GM12878 (cell line): Measurements from ENCODE around the gene KRT71. TPM values are rescaled to one million over a fixed set of nuclear protein-coding genes. Genes with fewer than 3 reads are reported as not detected.

ENCODE experiments used
- ATAC-seq: fragments of 200-7000 bp; cut with Tn5 transposase; 3 replicates; pipeline ENCODE4 v1.9.1; 2020; ENCODE audit warnings: mild to moderate bottlenecking, moderate library complexity
- BruUV-seq: library from RNA; stranded (reverse); fragments of 400-500 nt; replicated peaks from 2 replicates; lab custom pipeline; 2021; lab: Mats Ljungman, UMichigan
- CTCF ChIA-PET: fragments of 300-600 bp; sonication (Branson Sonifier 250); formaldehyde crosslinking; extraction: SDS; loops from one replicate; lab custom pipeline; 2021; ENCODE audit warnings: inconsistent platforms; lab: Yijun Ruan, JAX
- POLR2A ChIA-PET: fragments of 350-600 bp; formaldehyde crosslinking; extraction: SDS; loops from one replicate; lab custom pipeline; 2021; ENCODE audit warnings: inconsistent platforms; lab: Charles Lee
- RAD21 ChIA-PET: fragments of 300-600 bp; sonication (Branson Sonifier 250); formaldehyde crosslinking; loops from one replicate; lab custom pipeline; 2023; ENCODE audit warnings: antibody characterized with exemption; ENCODE audit not compliant: unreplicated experiment; lab: Charles Lee
- SMC1A ChIA-PET: fragments of 300-600 bp; sonication (Branson Sonifier 250); formaldehyde crosslinking; loops from one replicate; lab custom pipeline; 2023; ENCODE audit not compliant: unreplicated experiment, uncharacterized antibody; lab: Charles Lee
- DNase-seq: peaks from one replicate; pipeline ENCODE4 v3.0.0-alpha.2; 2011; ENCODE audit warnings: low read depth, low spot score
- FAIRE-seq: peaks from 3 replicates; lab custom pipeline; 2011; peaks lifted over from hg19 to GRCh38; lab: Jason Lieb, UNC
- H2AFZ ChIP-seq: 2 replicates; pipeline ENCODE4 v1.6.0; 2011; ENCODE audit warnings: low read depth, low read length, control low read depth; ENCODE audit not compliant: control insufficient read depth
- H3K27ac ChIP-seq: 2 replicates; pipeline ENCODE4 v1.5.1; 2011; ENCODE audit warnings: control low read depth; ENCODE audit not compliant: control insufficient read depth, insufficient read depth
- H3K27me3 ChIP-seq, 2 experiments: replicated peaks in 1 of 2; 2 replicates each; pipeline versions ENCODE4 v1.6.0 to v1.6.1; 2011; ENCODE audit warnings: low read length in 1 of 2; ENCODE audit not compliant: control insufficient read depth in 2 of 2, insufficient read depth in 2 of 2
- H3K36me3 ChIP-seq, 2 experiments: 2 replicates each; pipeline ENCODE4 v1.5.1; 2011; ENCODE audit warnings: low read length in 1 of 2; ENCODE audit not compliant: control insufficient read depth in 2 of 2, insufficient read depth in 2 of 2
- H3K4me1 ChIP-seq: 2 replicates; pipeline ENCODE4 v1.6.1; 2011; ENCODE audit warnings: mild to moderate bottlenecking, low read length, moderate library complexity, mixed read lengths; ENCODE audit not compliant: control insufficient read depth, insufficient read depth
- H3K4me2 ChIP-seq: 2 replicates; pipeline ENCODE4 v1.6.0; 2011; ENCODE audit warnings: control low read depth; ENCODE audit not compliant: control insufficient read depth, insufficient read depth
- H3K4me3 ChIP-seq: fragments of 200-600 bp; sonication (generic); 2 replicates; pipeline ENCODE4 v1.5.1; 2016
- H3K79me2 ChIP-seq: 2 replicates; pipeline ENCODE4 v1.6.0; 2011; ENCODE audit warnings: low read length; ENCODE audit not compliant: control insufficient read depth, insufficient read depth
- H3K9ac ChIP-seq: 2 replicates; pipeline ENCODE4 v1.8.0; 2011; ENCODE audit warnings: low read length, control low read depth, mixed read lengths; ENCODE audit not compliant: control insufficient read depth, insufficient read depth
- H3K9me3 ChIP-seq: replicated peaks from 3 replicates; pipeline ENCODE4 v1.5.1; 2011; ENCODE audit warnings: mild to moderate bottlenecking, low read length; ENCODE audit not compliant: control insufficient read depth, insufficient read depth
- H4K20me1 ChIP-seq: 2 replicates; pipeline ENCODE4 v1.6.0; 2011; ENCODE audit not compliant: control insufficient read depth, insufficient read depth
- CREM ChIP-seq: IDR thresholded peaks from 2 replicates; pipeline ENCODE4 v1.6.1; 2014; ENCODE audit warnings: antibody characterized with exemption, low read depth
- NR2C2 ChIP-seq: IDR thresholded peaks from 2 replicates; pipeline ENCODE4 v1.6.1; 2011; ENCODE audit warnings: borderline replicate concordance, low read depth; ENCODE audit not compliant: control insufficient read depth, insufficient read length
- SMARCA5 ChIP-seq: fragments of 450-650 bp; IDR thresholded peaks from 2 replicates; pipeline ENCODE4 v1.6.1; 2017; ENCODE audit warnings: mild to moderate bottlenecking
- SREBF1 ChIP-seq: IDR thresholded peaks from 2 replicates; pipeline ENCODE4 v1.6.1; 2012; ENCODE audit warnings: mild to moderate bottlenecking, low read length
- SREBF2 ChIP-seq: IDR thresholded peaks from 2 replicates; pipeline ENCODE4 v1.6.1; 2012; ENCODE audit warnings: mild to moderate bottlenecking, low read length
- SUZ12 ChIP-seq: fragments of 200-600 bp; sonication (generic); IDR thresholded peaks from one replicate; pipeline ENCODE4 v1.6.1; 2018; ENCODE audit warnings: antibody characterized with exemption, mild to moderate bottlenecking; ENCODE audit not compliant: unreplicated experiment
- TCF12 ChIP-seq: IDR thresholded peaks from 2 replicates; pipeline ENCODE4 v1.6.1; 2011; ENCODE audit warnings: low read depth, mild to moderate bottlenecking, low read length
- TCF7 ChIP-seq: IDR thresholded peaks from 2 replicates; pipeline ENCODE4 v1.6.1; 2014; ENCODE audit warnings: antibody characterized with exemption, borderline replicate concordance
- ZSCAN29 ChIP-seq: fragments of 450-650 bp; IDR thresholded peaks from 2 replicates; pipeline ENCODE4 v1.6.1; 2017; ENCODE audit warnings: mild to moderate bottlenecking, moderate library complexity
- WGBS: methylation state at CpG from one replicate; pipeline ENCODE4 v1.1.6; 2016; ENCODE audit warnings: low lambda C conversion rate; ENCODE audit not compliant: insufficient replicate concordance, insufficient coverage; ENCODE audit errors: missing lambda C conversion rate; 5-methylcytosine and 5-hydroxymethylcytosine counted together
- in situ Hi-C: fragments of 300-500 bp; cut with MboI; formaldehyde crosslinking; loops from 9 replicates; pipeline ENCODE4 v1.14.3; 2018; ENCODE audit warnings: mixed read lengths
- intact Hi-C: fragments of 100-400 bp; cut with micrococcal nuclease; formaldehyde crosslinking; loops from one replicate; pipeline ENCODE4 v1.14.2; 2022; ENCODE audit not compliant: unreplicated experiment
- polyA plus RNA-seq, 11 experiments: library from polyadenylated mRNA; depleted of rRNA in 4 of 11; unstranded in 6 of 11; stranded (reverse) in 5 of 11; fragments of >200 nt; fragmentation: Nextera tagmentation in 4 of 11; fragmentation: Illumina TruSeq in 1 of 11; extraction: Ambion mirVana in 4 of 11; extraction: Trizol in 1 of 11; gene quantifications; 1 replicate in 1 of 11; 2 replicates in 10 of 11; pipeline versions ENCODE4 v1.2.1 to v1.2.3, GENCODE V29; 2011 to 2016; ENCODE audit warnings: inconsistent platforms in 2 of 11, missing spikeins in 2 of 11, low read depth in 1 of 11
- total RNA-seq, 4 experiments: library from RNA; depleted of rRNA in 3 of 4; stranded (reverse); fragments of >200 nt in 3 of 4; fragmentation: Illumina TruSeq in 1 of 4; extraction: Trizol in 1 of 4; gene quantifications; 2 replicates each; pipeline versions ENCODE4 v1.2.1 to v1.2.3, GENCODE V29; 2013 to 2021
- TF ChIP-seq, protein P1 (sequence below): fragments of 450-650 bp; IDR thresholded peaks from 2 replicates; pipeline ENCODE4 v1.6.1; 2017; ENCODE audit warnings: mild to moderate bottlenecking, moderate library complexity
- TF ChIP-seq, protein P2 (sequence below): fragments of 450-650 bp; IDR thresholded peaks from 2 replicates; pipeline ENCODE4 v1.6.1; 2017; ENCODE audit warnings: mild to moderate bottlenecking, low read depth, inconsistent platforms; ENCODE audit not compliant: poor library complexity, severe bottlenecking
- TF ChIP-seq, protein P3 (sequence below): fragments of 450-650 bp; formaldehyde crosslinking; IDR thresholded peaks from 2 replicates; pipeline ENCODE4 v1.4.0; 2022; ENCODE audit warnings: mild to moderate bottlenecking, moderate library complexity

Gene KRT71
- total and polyA plus RNA-seq, 10 of the 15 experiments (the other 5 are each of a cell fraction or from before 2014, with no cell fraction given) = not detected

DNA sequence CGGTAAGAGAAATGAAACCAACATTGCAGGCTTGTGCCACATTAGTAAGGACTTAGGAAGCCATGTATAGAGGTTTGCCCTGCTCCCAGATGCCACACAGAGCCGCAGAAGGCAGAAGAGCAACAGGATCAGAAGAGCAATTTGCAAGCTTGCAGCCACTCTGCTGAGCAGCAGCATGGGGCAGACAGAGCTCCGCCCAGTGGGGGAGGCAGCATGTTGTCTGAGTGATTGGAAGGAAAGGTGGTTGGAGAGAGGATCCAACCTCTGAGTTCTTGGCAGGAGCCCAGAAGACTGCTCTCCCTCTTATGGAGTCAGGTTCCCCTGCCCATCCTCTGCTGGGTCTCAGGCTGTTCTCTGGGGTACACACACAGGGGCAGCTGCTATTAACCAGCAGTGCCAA lies 57.6 kb downstream of the KRT71 start:
- SMC1A ChIA-PET = no interaction called here
- POLR2A ChIA-PET = no interaction called here
- in situ Hi-C loops = no loop called here
- no peak overlapping the region for H3K27ac ChIP-seq
- no peak for FAIRE-seq
- H3K4me1 ChIP-seq = no peaks in the 10 kb centered on the region
- intact Hi-C loops = no loop called here
- BruUV-seq = no TSS peak
- H3K9me3 ChIP-seq = no peaks in the 10 kb centered on the region
- H2AFZ ChIP-seq = no peak overlapping the region
- ATAC-seq = no peak
- CTCF ChIA-PET = no interaction called here
- no peaks in the 10 kb centered on the region for H3K79me2 ChIP-seq
- H3K27me3 ChIP-seq = peaks cover 0 to 6% of the 10 kb centered on the region in 2 experiments; a peak in 2 of 4 replicates
- 19% methylated on average over 3 of the region's 3 CpGs for WGBS
- TF ChIP-seq, protein P1, sequence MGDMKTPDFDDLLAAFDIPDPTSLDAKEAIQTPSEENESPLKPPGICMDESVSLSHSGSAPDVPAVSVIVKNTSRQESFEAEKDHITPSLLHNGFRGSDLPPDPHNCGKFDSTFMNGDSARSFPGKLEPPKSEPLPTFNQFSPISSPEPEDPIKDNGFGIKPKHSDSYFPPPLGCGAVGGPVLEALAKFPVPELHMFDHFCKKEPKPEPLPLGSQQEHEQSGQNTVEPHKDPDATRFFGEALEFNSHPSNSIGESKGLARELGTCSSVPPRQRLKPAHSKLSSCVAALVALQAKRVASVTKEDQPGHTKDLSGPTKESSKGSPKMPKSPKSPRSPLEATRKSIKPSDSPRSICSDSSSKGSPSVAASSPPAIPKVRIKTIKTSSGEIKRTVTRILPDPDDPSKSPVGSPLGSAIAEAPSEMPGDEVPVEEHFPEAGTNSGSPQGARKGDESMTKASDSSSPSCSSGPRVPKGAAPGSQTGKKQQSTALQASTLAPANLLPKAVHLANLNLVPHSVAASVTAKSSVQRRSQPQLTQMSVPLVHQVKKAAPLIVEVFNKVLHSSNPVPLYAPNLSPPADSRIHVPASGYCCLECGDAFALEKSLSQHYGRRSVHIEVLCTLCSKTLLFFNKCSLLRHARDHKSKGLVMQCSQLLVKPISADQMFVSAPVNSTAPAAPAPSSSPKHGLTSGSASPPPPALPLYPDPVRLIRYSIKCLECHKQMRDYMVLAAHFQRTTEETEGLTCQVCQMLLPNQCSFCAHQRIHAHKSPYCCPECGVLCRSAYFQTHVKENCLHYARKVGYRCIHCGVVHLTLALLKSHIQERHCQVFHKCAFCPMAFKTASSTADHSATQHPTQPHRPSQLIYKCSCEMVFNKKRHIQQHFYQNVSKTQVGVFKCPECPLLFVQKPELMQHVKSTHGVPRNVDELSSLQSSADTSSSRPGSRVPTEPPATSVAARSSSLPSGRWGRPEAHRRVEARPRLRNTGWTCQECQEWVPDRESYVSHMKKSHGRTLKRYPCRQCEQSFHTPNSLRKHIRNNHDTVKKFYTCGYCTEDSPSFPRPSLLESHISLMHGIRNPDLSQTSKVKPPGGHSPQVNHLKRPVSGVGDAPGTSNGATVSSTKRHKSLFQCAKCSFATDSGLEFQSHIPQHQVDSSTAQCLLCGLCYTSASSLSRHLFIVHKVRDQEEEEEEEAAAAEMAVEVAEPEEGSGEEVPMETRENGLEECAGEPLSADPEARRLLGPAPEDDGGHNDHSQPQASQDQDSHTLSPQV = no peak
- TF ChIP-seq SUZ12 (no peak), TCF7 (no peak), CREM (no peak), SMARCA5 (no peak), TCF12 (no peak), SREBF1 (no peak), NR2C2 (no peak), SREBF2 (no peak), ZSCAN29 (no peak)
- TF ChIP-seq, protein P2, sequence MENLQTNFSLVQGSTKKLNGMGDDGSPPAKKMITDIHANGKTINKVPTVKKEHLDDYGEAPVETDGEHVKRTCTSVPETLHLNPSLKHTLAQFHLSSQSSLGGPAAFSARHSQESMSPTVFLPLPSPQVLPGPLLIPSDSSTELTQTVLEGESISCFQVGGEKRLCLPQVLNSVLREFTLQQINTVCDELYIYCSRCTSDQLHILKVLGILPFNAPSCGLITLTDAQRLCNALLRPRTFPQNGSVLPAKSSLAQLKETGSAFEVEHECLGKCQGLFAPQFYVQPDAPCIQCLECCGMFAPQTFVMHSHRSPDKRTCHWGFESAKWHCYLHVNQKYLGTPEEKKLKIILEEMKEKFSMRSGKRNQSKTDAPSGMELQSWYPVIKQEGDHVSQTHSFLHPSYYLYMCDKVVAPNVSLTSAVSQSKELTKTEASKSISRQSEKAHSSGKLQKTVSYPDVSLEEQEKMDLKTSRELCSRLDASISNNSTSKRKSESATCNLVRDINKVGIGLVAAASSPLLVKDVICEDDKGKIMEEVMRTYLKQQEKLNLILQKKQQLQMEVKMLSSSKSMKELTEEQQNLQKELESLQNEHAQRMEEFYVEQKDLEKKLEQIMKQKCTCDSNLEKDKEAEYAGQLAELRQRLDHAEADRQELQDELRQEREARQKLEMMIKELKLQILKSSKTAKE = no peak
- TF ChIP-seq, protein P3, sequence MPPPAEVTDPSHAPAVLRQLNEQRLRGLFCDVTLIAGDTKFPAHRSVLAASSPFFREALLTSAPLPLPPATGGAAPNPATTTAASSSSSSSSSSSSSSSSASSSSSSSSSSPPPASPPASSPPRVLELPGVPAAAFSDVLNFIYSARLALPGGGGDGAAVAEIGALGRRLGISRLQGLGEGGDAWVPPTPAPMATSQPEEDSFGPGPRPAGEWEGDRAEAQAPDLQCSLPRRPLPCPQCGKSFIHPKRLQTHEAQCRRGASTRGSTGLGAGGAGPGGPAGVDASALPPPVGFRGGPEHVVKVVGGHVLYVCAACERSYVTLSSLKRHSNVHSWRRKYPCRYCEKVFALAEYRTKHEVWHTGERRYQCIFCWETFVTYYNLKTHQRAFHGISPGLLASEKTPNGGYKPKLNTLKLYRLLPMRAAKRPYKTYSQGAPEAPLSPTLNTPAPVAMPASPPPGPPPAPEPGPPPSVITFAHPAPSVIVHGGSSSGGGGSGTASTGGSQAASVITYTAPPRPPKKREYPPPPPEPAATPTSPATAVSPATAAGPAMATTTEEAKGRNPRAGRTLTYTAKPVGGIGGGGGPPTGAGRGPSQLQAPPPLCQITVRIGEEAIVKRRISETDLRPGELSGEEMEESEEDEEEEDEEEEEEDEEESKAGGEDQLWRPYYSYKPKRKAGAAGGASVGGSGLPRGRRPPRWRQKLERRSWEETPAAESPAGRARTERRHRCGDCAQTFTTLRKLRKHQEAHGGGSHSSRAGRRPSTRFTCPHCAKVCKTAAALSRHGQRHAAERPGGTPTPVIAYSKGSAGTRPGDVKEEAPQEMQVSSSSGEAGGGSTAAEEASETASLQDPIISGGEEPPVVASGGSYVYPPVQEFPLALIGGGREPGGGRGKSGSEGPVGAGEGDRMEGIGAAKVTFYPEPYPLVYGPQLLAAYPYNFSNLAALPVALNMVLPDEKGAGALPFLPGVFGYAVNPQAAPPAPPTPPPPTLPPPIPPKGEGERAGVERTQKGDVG (CRISPR knock-in tag) = no peak
- TF ChIP-seq, all 136 proteins: peak for 0
- RAD21 ChIA-PET = no interaction called here
- Histone ChIP-seq H4K20me1 (no peaks in the 10 kb centered on the region), H3K9ac (no peak overlapping the region), H3K36me3 (no peaks in the 10 kb centered on the region), H3K4me3 (no peak overlapping the region), H3K4me2 (no peak overlapping the region)
- DNase-seq = no peak
